ENCODE results near the gene CPT1B. TPM values are rescaled to one million over a fixed set of nuclear protein-coding genes. Genes with fewer than 3 reads are reported as not detected.

The CPT1B gene
- total RNA-seq, 1 donor from 2014 or later, result 32.2 TPM

DNA sequence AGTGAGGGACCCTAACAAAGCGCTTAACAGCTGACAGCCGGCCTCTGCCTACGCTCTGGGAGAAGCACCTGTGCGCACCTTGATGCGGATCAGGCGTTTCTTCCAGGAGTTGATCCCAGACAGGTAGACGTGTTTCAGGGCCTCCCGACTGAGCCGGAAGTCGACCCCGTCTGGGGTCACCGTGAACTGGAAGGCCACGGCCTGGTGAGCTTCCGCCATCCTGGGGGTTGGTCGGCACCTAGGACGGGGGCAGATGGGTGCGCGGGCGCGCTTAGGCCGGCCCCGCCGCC, 585 bp downstream of the CPT1B start:
- Mint-ChIP-seq H3K27ac (no peak overlapping the region), H3K27me3 (no peaks in the 10 kb centered on the region), H3K4me3 (no peak overlapping the region), H3K9me3 (no peaks in the 10 kb centered on the region), H3K4me1 (peaks cover 18% of the 10 kb centered on the region), H3K36me3 (ENCODE audit: low read depth) (peaks cover 14% of the 10 kb centered on the region)
- no peak for TF ChIP-seq CTCF (IDR thresholded peaks at IDR 0.05)
- CTCF ChIA-PET, result no interaction called here
- ATAC-seq (ENCODE audit: low read depth), result no peak
- POLR2A ChIA-PET, result interaction anchor here (0.9 to 2.2 kb wide), 5 partner anchors 12 to 46 kb away, joined by 3 to 10 read pairs (median 3); partner anchors contain the start of gene SYCE3
- no peak for DNase-seq
- intact Hi-C loops (cut with micrococcal nuclease), result no loop called here

GRCh38 chr22:50576806-50577696, 1.2 kb downstream of the CPT1B start:
- Mint-ChIP-seq H3K27me3 (no peaks in the 10 kb centered on the region), H3K4me3 (no peak overlapping the region), H3K27ac (no peak overlapping the region), H3K4me1 (peaks cover 18% of the 10 kb centered on the region), H3K36me3 (ENCODE audit: low read depth) (peaks cover 14% of the 10 kb centered on the region), H3K9me3 (no peaks in the 10 kb centered on the region)
- ChIA-PET POLR2A (interaction anchor here (0.9 to 2.2 kb wide), 5 partner anchors 12 to 45 kb away, joined by 3 to 10 read pairs (median 3); partner anchors contain the start of gene SYCE3), CTCF (no interaction called here)
- no peak for TF ChIP-seq CTCF (IDR thresholded peaks at IDR 0.05)
- intact Hi-C loops (cut with micrococcal nuclease), result no loop called here
- DNase-seq, result no peak
- no peak for ATAC-seq (ENCODE audit: low read depth)

- H3K4me3 Mint-ChIP-seq, result no peak overlapping the region
- peaks cover 18% of the 10 kb centered on the region for H3K36me3 Mint-ChIP-seq (ENCODE audit: low read depth)
- ChIA-PET CTCF (no interaction called here), POLR2A (no interaction called here)
- ATAC-seq (ENCODE audit: low read depth) (no peak), DNase-seq (no peak)
- no peak overlapping the region for H3K27ac Mint-ChIP-seq
- H3K9me3 Mint-ChIP-seq, result no peaks in the 10 kb centered on the region
- TF ChIP-seq CTCF (IDR thresholded peaks at IDR 0.05), result no peak
- H3K4me1 Mint-ChIP-seq, result peaks cover 9% of the 10 kb centered on the region
- H3K27me3 Mint-ChIP-seq, result no peaks in the 10 kb centered on the region
- intact Hi-C loops (cut with micrococcal nuclease), result no loop called here
Measured at GRCh38 chr22:50576070-50576469, 2.2 kb downstream of the CPT1B start.

DNA sequence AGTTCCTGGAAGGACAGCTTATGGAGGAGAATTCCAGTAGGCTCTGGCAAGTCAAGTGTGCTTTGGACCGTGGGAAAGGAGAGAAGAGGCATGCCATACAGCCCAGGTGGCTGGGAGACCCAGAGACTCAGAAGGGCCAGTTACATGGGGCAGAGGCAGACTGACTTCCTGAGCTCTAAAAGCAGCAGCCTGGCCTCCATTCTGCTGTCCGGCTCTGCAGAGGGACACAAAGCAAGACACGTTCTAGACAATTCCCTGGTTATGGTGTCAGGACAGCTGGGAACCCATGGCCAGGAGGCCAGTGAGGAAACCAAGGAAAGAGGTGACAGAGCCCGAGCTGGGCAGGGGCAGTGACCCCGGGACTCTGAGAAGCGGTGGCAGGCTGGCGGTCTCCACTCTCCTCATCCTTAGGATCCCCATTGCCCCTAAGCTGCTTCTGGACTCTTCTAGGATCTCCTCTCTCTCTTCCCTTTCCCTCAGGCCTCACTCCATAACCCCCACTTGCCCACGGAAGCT, 2.7 kb downstream of the CPT1B start:
- TF ChIP-seq CTCF (IDR thresholded peaks at IDR 0.05), result no peak
- Mint-ChIP-seq H3K27me3 (no peaks in the 10 kb centered on the region), H3K36me3 (ENCODE audit: low read depth) (peaks cover 22% of the 10 kb centered on the region), H3K4me1 (peaks cover 7% of the 10 kb centered on the region), H3K27ac (no peak overlapping the region), H3K9me3 (no peaks in the 10 kb centered on the region), H3K4me3 (no peak overlapping the region)
- ChIA-PET CTCF (no interaction called here), POLR2A (interaction anchor here (0.6 to 0.9 kb wide), 2 partner anchors 32 to 53 kb away, joined by 3 read pairs; no protein-coding TSS in a partner anchor)
- intact Hi-C loops (cut with micrococcal nuclease), result no loop called here
- no peak for ATAC-seq (ENCODE audit: low read depth)
- no peak for DNase-seq

DNA sequence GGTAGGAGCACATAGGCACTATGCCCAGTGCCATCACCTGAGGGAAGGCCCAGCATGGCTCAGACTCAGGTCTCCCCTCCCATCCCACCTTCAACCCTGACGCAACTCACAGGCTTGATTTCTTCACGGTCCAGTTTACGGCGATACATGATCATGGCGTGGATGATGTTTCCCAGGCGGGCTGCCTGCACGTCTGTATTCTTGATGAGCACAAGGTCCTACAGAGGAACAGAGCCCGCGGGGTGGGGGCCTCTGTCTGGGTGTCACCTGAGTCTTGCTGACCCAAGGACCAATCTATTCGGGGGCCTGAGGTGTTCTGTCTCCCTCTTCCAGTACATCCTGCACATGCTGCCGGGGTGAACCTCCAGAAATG, 3.9 kb downstream of the CPT1B start:
- DNase-seq (no peak), ATAC-seq (ENCODE audit: low read depth) (no peak)
- POLR2A ChIA-PET, result interaction anchor here (0.6 to 0.9 kb wide), 3 partner anchors 11 to 74 kb away, joined by 3 read pairs; no protein-coding TSS in a partner anchor
- intact Hi-C loops (cut with micrococcal nuclease), result no loop called here
- no peaks in the 10 kb centered on the region for H3K9me3 Mint-ChIP-seq
- no peak for TF ChIP-seq CTCF (IDR thresholded peaks at IDR 0.05)
- H3K4me1 Mint-ChIP-seq, result peaks cover 11% of the 10 kb centered on the region
- CTCF ChIA-PET, result no interaction called here
- no peaks in the 10 kb centered on the region for H3K27me3 Mint-ChIP-seq
- H3K27ac Mint-ChIP-seq, result no peak overlapping the region
- H3K36me3 Mint-ChIP-seq (ENCODE audit: low read depth), result peaks cover 17% of the 10 kb centered on the region
- H3K4me3 Mint-ChIP-seq, result no peak overlapping the region

Measured in activated B cell treated with CpG ODN at 0.5 μM for 24 hours (primary cell).